ENCODE data around the gene AKR1C2.
"Not testable (repeated sequence)": the region's sequence is repeated elsewhere in the genome, so short reads cannot be mapped to it uniquely, and the experiment has no call there.

Gene AKR1C2

GRCh38 chr10:5003127-5004029, at the start of gene AKR1C2:
Gene AKR1C2, minus strand, starts transcription at chr10:5003857. Its CDS starts 22 bp downstream, at chr10:5003835.
- H3K36me3 ChIP-seq; intact Hi-C loops (cut with DNase I; ENCODE audit: low total_unique reads); H3K27me3 ChIP-seq; H3K4me1 ChIP-seq; H3K9me3 ChIP-seq; DNase-seq: not testable (repeated sequence)
- peak within 1 kb of the TSS; percentile 40 to 44 for H3K4me3 ChIP-seq
- H3K27ac ChIP-seq: peak within 1 kb of the TSS in 1 of 2 donors; percentile 2

GRCh38 chr10:5052951-5053500, 49.4 kb upstream of the AKR1C2 start:
- not testable (repeated sequence) for H3K4me3 ChIP-seq

GRCh38 chr10:5047912-5048628, 44.4 kb upstream of the AKR1C2 start:
- Histone ChIP-seq H3K36me3 (no peaks in the 10 kb centered on the region), H3K4me1 (no peaks in the 10 kb centered on the region), H3K27me3 (no peaks in the 10 kb centered on the region), H3K9me3 (no peaks in the 10 kb centered on the region), H3K4me3 (no peak overlapping the region), H3K27ac (no peak overlapping the region)
- DNase-seq: no peak
- intact Hi-C loops (cut with DNase I; ENCODE audit: low total_unique reads): no loop called here
- TF ChIP-seq CTCF (IDR thresholded peaks at IDR 0.05): no peak

More at GRCh38 chr10:5052951-5053500, 49.4 kb upstream of the AKR1C2 start:
- intact Hi-C loops (cut with DNase I; ENCODE audit: low total_unique reads); H3K4me1 ChIP-seq; H3K9me3 ChIP-seq; DNase-seq; H3K27ac ChIP-seq; H3K27me3 ChIP-seq; H3K36me3 ChIP-seq: not testable (repeated sequence)

- H3K27me3 ChIP-seq; intact Hi-C loops (cut with DNase I; ENCODE audit: low total_unique reads); H3K27ac ChIP-seq; H3K36me3 ChIP-seq; H3K4me1 ChIP-seq; H3K9me3 ChIP-seq; DNase-seq; H3K4me3 ChIP-seq: not testable (repeated sequence)
Observed at GRCh38 chr10:5047055-5047454, 43.4 kb upstream of the AKR1C2 start.

GRCh38 chr10:5046410-5046809, 42.8 kb upstream of the AKR1C2 start:
- Histone ChIP-seq H3K36me3 (no peaks in the 10 kb centered on the region), H3K27me3 (no peaks in the 10 kb centered on the region), H3K4me3 (no peak overlapping the region), H3K9me3 (no peaks in the 10 kb centered on the region), H3K4me1 (peaks cover 0 to 3% (median 0%) of the 10 kb centered on the region in 4 donors), H3K27ac (no peak overlapping the region)
- no peak for TF ChIP-seq CTCF (IDR thresholded peaks at IDR 0.05)
- no peak for DNase-seq
- intact Hi-C loops (cut with DNase I; ENCODE audit: low total_unique reads): no loop called here

- TF ChIP-seq CTCF (IDR thresholded peaks at IDR 0.05): no peak
- H3K27ac ChIP-seq: no peak overlapping the region
- peaks cover 0 to 3% (median 0%) of the 10 kb centered on the region in 4 donors for H3K4me1 ChIP-seq
- H3K9me3 ChIP-seq: no peaks in the 10 kb centered on the region
- no peaks in the 10 kb centered on the region for H3K36me3 ChIP-seq
- H3K27me3 ChIP-seq: no peaks in the 10 kb centered on the region
- intact Hi-C loops (cut with DNase I; ENCODE audit: low total_unique reads): no loop called here
- H3K4me3 ChIP-seq: no peak overlapping the region
- no peak for DNase-seq
Observed at GRCh38 chr10:5045095-5045494, 41.4 kb upstream of the AKR1C2 start.

- H3K36me3 ChIP-seq: no peaks in the 10 kb centered on the region
- no peak for DNase-seq
- intact Hi-C loops (cut with DNase I; ENCODE audit: low total_unique reads): no loop called here
- peaks cover 0 to 3% (median 0%) of the 10 kb centered on the region in 4 donors for H3K4me1 ChIP-seq
- TF ChIP-seq CTCF (IDR thresholded peaks at IDR 0.05): no peak
- no peak overlapping the region for H3K4me3 ChIP-seq
- no peaks in the 10 kb centered on the region for H3K9me3 ChIP-seq
- H3K27me3 ChIP-seq: no peaks in the 10 kb centered on the region
- no peak overlapping the region for H3K27ac ChIP-seq
Observed at GRCh38 chr10:5043716-5044115, 40.1 kb upstream of the AKR1C2 start.
